ENCODE results near the gene PIK3C2B. TPM values are rescaled to one million over a fixed set of nuclear protein-coding genes. Genes with fewer than 3 reads are reported as not detected.
A peak's percentile ranks its signal among the peaks of the same experiment; 100 is the strongest.

Gene PIK3C2B
- total and polyA plus RNA-seq, 4 donors: 11.9 to 37.6 (median 25.0) TPM

- no peak overlapping the region for H3K9ac ChIP-seq (ENCODE audit: insufficient read depth in 1 of 2, low read length in 2 of 2)
- no peak for TF ChIP-seq CTCF (IDR thresholded peaks at IDR 0.05; ENCODE audit: control extremely low read depth, extremely low read depth)
- peaks cover 0 to 12% (median 6%) of the 10 kb centered on the region in 5 donors for H3K4me1 ChIP-seq (ENCODE audit: control insufficient read depth in 5 of 5, insufficient read depth in 5 of 5, low read length in 5 of 5)
- H3K9me3 ChIP-seq (ENCODE audit: control insufficient read depth in 4 of 4, insufficient read depth in 3 of 4, low read length in 3 of 4): no peaks in the 10 kb centered on the region
- no peaks in the 10 kb centered on the region for H3K27me3 ChIP-seq (ENCODE audit: control insufficient read depth in 3 of 3, insufficient read depth in 3 of 3, low read length in 2 of 3)
- H3K36me3 ChIP-seq (ENCODE audit: control insufficient read depth in 4 of 4, insufficient read depth in 4 of 4, low read length in 4 of 4): peaks cover 0 to 6% (median under 1%) of the 10 kb centered on the region in 4 donors
- DNase-seq (no peak), ATAC-seq (ENCODE audit: insufficient read depth, low FRiP score) (no peak)
- WGBS, 2 donors: 34 to 64% methylated on average over 15 of the region's 15 CpGs
- H3K4me3 ChIP-seq: no peak overlapping the region
- H3K27ac ChIP-seq (ENCODE audit: low read depth in 1 of 2, low read length in 1 of 2): peak overlapping the region in 1 of 2 donors; percentile 64
Observed at GRCh38 chr1:204513117-204513716, 18.6 kb upstream of the PIK3C2B start.

GRCh38 chr1:204511366-204511765 is 16.8 kb upstream of the PIK3C2B start:
- Histone ChIP-seq H3K27ac (ENCODE audit: low read depth in 1 of 2, low read length in 1 of 2) (no peak overlapping the region), H3K27me3 (ENCODE audit: control insufficient read depth in 3 of 3, insufficient read depth in 3 of 3, low read length in 2 of 3) (no peaks in the 10 kb centered on the region), H3K9me3 (ENCODE audit: control insufficient read depth in 4 of 4, insufficient read depth in 3 of 4, low read length in 3 of 4) (no peaks in the 10 kb centered on the region), H3K36me3 (ENCODE audit: control insufficient read depth in 4 of 4, insufficient read depth in 4 of 4, low read length in 4 of 4) (no peaks in the 10 kb centered on the region), H3K4me3 (no peak overlapping the region), H3K4me1 (ENCODE audit: control insufficient read depth in 5 of 5, insufficient read depth in 5 of 5, low read length in 5 of 5) (peaks cover 0 to 3% (median 0%) of the 10 kb centered on the region in 5 donors), H3K9ac (ENCODE audit: insufficient read depth in 1 of 2, low read length in 2 of 2) (no peak overlapping the region)
- TF ChIP-seq CTCF (IDR thresholded peaks at IDR 0.05; ENCODE audit: control extremely low read depth, extremely low read depth): no peak
- DNase-seq (no peak), ATAC-seq (ENCODE audit: insufficient read depth, low FRiP score) (no peak)

GRCh38 chr1:204509186-204509635 is 14.6 kb upstream of the PIK3C2B start:
- no peaks in the 10 kb centered on the region for H3K36me3 ChIP-seq (ENCODE audit: control insufficient read depth in 4 of 4, insufficient read depth in 4 of 4, low read length in 4 of 4)

More at GRCh38 chr1:204509186-204509635, 14.6 kb upstream of the PIK3C2B start:
- H3K4me3 ChIP-seq: no peak overlapping the region
- WGBS, 2 donors: 85 to 86% methylated on average over 9 of the region's 9 CpGs
- ATAC-seq (ENCODE audit: insufficient read depth, low FRiP score): no peak
- no peaks in the 10 kb centered on the region for H3K27me3 ChIP-seq (ENCODE audit: control insufficient read depth in 3 of 3, insufficient read depth in 3 of 3, low read length in 2 of 3)
- TF ChIP-seq CTCF (IDR thresholded peaks at IDR 0.05; ENCODE audit: control extremely low read depth, extremely low read depth): no peak
- no peaks in the 10 kb centered on the region for H3K9me3 ChIP-seq (ENCODE audit: control insufficient read depth in 4 of 4, insufficient read depth in 3 of 4, low read length in 3 of 4)
- H3K27ac ChIP-seq (ENCODE audit: low read depth in 1 of 2, low read length in 1 of 2): no peak overlapping the region
- no peak overlapping the region for H3K9ac ChIP-seq (ENCODE audit: insufficient read depth in 1 of 2, low read length in 2 of 2)
- no peak for DNase-seq
- H3K4me1 ChIP-seq (ENCODE audit: control insufficient read depth in 5 of 5, insufficient read depth in 5 of 5, low read length in 5 of 5): peaks cover 0 to 3% (median 0%) of the 10 kb centered on the region in 5 donors

Measured in lung (tissue), 12 donors.